Measurements from ENCODE around the gene BID.

The BID gene

DNA sequence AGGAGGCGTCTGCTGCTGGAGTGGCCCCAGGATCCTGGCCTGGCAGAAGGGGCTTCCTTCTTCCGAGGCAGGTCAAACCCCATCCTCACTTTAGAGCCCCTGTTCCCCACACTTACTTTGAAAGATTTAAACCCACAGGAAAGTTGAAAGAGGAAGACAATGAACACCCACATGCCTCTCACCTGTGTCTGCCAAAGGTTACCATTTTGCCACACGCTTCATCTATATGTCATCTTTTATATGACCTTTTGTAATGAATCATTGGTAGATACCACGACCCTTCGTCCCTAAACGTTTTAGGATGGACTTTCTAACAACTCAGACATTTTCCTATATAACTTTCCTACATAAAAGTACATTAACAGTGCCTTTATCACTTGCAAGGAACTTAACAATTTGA, 39.8 kb upstream of the BID start:
- ChIA-PET CTCF (no interaction called here), POLR2A (no interaction called here)
- TF ChIP-seq, protein P1, sequence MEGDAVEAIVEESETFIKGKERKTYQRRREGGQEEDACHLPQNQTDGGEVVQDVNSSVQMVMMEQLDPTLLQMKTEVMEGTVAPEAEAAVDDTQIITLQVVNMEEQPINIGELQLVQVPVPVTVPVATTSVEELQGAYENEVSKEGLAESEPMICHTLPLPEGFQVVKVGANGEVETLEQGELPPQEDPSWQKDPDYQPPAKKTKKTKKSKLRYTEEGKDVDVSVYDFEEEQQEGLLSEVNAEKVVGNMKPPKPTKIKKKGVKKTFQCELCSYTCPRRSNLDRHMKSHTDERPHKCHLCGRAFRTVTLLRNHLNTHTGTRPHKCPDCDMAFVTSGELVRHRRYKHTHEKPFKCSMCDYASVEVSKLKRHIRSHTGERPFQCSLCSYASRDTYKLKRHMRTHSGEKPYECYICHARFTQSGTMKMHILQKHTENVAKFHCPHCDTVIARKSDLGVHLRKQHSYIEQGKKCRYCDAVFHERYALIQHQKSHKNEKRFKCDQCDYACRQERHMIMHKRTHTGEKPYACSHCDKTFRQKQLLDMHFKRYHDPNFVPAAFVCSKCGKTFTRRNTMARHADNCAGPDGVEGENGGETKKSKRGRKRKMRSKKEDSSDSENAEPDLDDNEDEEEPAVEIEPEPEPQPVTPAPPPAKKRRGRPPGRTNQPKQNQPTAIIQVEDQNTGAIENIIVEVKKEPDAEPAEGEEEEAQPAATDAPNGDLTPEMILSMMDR (IDR thresholded peaks at IDR 0.05; ENCODE audit: insufficient read depth, low read length, missing control alignments), result no peak
- no peak for DNase-seq (ENCODE audit: low read depth, low spot score)
- no peak overlapping the region for H3K4me3 ChIP-seq (ENCODE audit: low read depth, low read length)

DNA sequence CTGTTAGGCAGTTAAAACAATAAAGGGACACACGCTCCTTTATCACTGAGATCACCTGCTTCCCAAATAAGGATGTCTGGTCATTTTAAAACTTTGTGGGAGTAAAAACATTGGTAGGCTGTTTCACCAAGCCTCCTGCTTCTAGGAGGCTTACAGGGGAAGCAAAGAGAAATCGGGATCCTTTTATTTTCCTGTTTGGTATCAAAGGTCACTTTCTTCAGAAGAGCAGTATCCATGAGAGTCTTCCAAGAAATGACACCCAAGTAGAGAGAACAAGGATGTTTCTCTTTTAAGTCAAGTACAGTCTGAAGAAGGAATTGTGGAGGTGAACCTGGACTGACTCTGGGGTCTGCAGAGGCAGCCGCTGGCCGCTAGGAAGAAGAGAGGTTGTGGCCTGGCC, 36.9 kb upstream of the BID start:
- no peak overlapping the region for H3K4me3 ChIP-seq (ENCODE audit: low read depth, low read length)
- ChIA-PET CTCF (no interaction called here), POLR2A (interaction anchor here (0.6 kb wide), 1 partner anchor 139 kb away, joined by 6 read pairs; no protein-coding TSS in a partner anchor)
- no peak for DNase-seq (ENCODE audit: low read depth, low spot score)
- TF ChIP-seq, protein P1 (IDR thresholded peaks at IDR 0.05; ENCODE audit: insufficient read depth, low read length, missing control alignments), result no peak

DNA sequence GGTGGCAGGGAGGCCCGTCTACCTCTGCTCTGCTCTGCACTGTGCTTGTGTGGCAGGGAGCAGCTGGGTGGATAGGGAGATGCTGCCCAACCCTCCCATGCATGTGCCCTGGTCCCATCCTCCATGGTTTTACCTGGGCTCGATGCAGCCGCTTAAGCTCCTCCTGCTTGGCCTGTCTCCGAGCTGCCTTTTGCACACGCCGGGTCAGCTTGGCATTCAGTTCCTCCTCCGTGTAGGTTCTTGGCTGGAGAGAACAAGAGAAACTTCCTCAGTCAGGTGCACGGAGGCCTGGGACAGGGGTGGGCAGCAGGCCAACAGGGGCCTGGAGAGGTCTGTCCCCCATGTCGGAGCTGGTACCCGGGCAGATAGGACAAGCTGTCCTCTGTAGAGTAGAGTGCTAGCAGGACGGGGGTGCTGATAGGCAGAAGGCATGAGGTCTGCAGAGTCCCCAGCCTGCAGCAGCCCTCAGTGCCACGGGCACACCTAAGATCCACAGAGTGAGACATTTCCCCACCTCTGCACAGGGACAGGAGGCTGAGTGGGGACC, 36.4 kb upstream of the BID start:
- ChIA-PET CTCF (interaction anchor here (1.9 kb wide), 1 partner anchor 25 kb away, joined by 7 read pairs; no protein-coding TSS in a partner anchor), POLR2A (interaction anchor here (0.6 kb wide), 1 partner anchor 140 kb away, joined by 6 read pairs; no protein-coding TSS in a partner anchor)
- no peak overlapping the region for H3K4me3 ChIP-seq (ENCODE audit: low read depth, low read length)
- DNase-seq (ENCODE audit: low read depth, low spot score), result no peak
- TF ChIP-seq, protein P1 (IDR thresholded peaks at IDR 0.05; ENCODE audit: insufficient read depth, low read length, missing control alignments), result no peak

DNA sequence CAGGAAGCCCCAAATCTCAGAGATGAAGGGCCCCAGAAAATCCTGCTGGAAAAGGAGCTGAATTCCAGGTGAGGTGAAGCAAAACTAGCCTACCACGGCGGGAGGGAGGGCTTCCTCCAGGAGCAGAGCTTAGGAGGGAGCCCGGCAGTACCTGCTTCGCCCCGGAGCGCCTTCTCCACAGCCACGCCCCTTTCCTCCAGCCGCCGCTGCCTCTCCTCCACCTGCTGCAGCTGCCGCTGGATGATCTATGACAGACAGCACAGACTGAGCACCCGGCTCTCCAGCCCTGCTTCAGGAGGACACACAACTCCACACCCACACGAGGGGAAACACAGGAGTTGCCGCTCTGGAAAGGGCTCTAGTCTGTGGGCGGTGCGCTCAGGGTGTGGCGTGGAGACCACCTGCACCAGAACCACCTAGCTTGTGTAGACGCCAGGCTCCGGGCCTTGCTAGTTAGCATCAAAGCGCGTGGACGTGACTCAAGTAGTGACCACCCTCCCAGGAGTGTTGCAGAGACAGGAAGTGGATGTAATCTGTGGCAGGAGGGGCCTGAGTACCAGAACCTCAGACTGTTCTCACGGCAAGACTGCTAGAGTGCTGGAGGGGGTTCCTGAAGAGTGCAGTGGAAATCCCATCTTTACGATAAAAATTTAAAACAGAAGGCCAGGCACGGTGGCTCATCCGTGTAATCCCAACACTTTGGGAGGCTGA, 34.6 kb upstream of the BID start:
- ChIA-PET CTCF (interaction anchor here (1.0 to 1.9 kb wide), 3 partner anchors 23 to 250 kb away, joined by 3 to 7 read pairs (median 3); no protein-coding TSS in a partner anchor), POLR2A (no interaction called here)
- TF ChIP-seq, protein P1 (IDR thresholded peaks at IDR 0.05; ENCODE audit: insufficient read depth, low read length, missing control alignments), result no peak
- no peak for DNase-seq (ENCODE audit: low read depth, low spot score)
- H3K4me3 ChIP-seq (ENCODE audit: low read depth, low read length), result no peak overlapping the region

DNA sequence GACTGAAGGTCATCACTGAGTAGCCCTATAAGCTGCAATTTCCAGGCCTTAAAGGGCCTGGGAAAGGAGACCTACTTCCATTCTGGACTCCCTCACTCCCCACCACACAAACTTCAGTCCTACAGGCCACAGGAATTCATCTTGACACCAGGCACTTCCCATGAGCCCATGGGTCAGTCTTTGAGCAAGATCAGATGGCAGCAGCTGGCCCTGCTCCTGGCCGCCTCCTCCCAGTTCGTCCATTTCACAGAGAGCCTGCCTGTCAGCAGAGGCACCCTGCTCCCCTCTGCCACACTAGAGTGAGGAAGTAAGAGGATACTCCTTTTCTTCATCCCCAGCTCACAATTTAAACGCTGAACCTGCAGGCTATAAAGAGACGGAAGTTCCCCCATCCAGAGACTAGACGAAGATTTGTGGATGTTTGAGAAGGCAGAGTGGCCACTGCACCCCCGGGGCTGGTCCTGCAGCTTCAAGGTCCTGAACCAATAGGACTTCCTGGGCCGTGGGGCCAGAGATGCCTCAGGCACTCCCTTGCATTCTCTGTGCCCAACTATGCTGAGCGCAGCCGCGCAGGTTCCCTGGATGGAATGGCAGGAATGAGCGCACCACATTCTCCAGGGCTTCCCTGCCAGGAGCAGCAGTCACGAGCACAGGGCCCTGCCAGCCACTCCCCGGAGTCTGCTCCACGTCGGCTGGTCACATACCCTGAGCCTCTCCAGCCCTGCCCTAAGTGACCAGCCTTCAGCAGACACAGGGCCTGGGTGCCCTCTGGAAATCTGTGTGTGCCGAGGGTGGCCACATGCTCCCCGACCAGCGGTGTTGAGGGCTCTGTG, 33.5 kb upstream of the BID start:
- ChIA-PET POLR2A (no interaction called here), CTCF (interaction anchor here (0.8 to 2.2 kb wide), 5 partner anchors 8 to 268 kb away, joined by 3 to 9 read pairs (median 3); no protein-coding TSS in a partner anchor)
- TF ChIP-seq, protein P1 (IDR thresholded peaks at IDR 0.05; ENCODE audit: insufficient read depth, low read length, missing control alignments), result no peak
- DNase-seq (ENCODE audit: low read depth, low spot score), result no peak
- H3K4me3 ChIP-seq (ENCODE audit: low read depth, low read length), result no peak overlapping the region
